Tongue (tissue), 3 donors: Measurements from ENCODE around the gene CRYGN. TPM values are rescaled to one million over a fixed set of nuclear protein-coding genes. Genes with fewer than 3 reads are reported as not detected.

Experiments
- DNase-seq: peaks from one replicate; pipeline ENCODE4 v3.0.0-alpha.2; 2015
- small RNA-seq: library from RNA; depleted of rRNA; stranded (forward); fragments of <200 nt; gene quantifications from one replicate; pipeline ENCODE3, GENCODE V24; 2014; ENCODE audit warnings: low replicate concordance
- total RNA-seq: library from RNA; depleted of rRNA; stranded (reverse); fragments of >200 nt; gene quantifications from one replicate; pipeline ENCODE4 v1.2.3, GENCODE V29; 2014

The CRYGN gene
- total RNA-seq, 1 donor from 2014 or later: not detected

DNA sequence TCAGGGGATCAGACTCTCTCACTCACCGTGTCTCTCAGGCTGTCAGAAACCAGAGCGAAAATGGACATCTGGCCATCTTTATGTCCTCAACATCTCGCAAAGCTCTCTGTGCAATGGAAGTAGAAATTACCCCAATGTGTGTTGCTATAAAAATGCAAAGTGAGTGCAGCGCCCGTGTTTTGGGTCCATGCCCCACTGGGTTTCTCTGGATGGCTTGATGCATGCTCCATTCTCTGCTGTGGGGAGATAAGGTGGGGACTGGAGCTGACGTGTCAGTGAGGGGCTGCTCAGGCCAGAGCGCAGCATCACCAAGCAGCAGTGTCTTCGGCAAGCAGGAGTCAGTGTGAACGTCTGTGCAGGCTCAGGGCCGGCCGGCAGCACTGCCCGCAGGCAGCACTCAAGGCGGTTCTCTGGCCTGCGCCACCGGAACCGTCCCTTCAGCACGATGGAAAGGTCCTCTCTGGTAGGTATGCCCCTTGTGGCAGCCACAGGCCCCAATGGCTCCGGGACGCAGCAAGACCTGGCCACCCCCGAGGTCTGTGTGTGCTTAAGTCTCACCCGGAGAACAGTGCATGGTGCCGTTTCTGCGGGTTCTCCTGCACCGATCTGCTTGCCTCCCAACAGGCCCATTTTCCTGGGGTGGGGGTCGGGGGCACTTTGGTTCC, 60.3 kb downstream of the CRYGN start:
- DNase-seq: no peak

GRCh38 chr7:151379193-151379520, 60.8 kb downstream of the CRYGN start:
- no peak for DNase-seq

Small RNAs within 50 kb of the gene (small RNA-seq; reads per million reads assigned to genes)
- gene MIR3907 (not detected), gene RN7SL76P (not detected)

Other genes with a start within 250 kb of the CRYGN start
- not detected for gene H2BK1, start 229.7 kb downstream of the CRYGN start, total RNA-seq
- gene ABCF2, start 212.9 kb downstream of the CRYGN start, total RNA-seq: 36.9 TPM
- gene CHPF2, start 207.7 kb downstream of the CRYGN start, total RNA-seq: 29.2 TPM
- gene SMARCD3, start 191.4 kb downstream of the CRYGN start, total RNA-seq: 72.5 TPM
- 27.8 TPM for gene NUB1, start 98.3 kb downstream of the CRYGN start, total RNA-seq
- gene WDR86, start 30.1 kb downstream of the CRYGN start, total RNA-seq: 13.1 TPM
- gene RHEB, start 79.8 kb upstream of the CRYGN start, total RNA-seq: 64.9 TPM